CD14-positive monocyte (primary cell): ENCODE data around the gene AQP12B. TPM values are rescaled to one million over a fixed set of nuclear protein-coding genes. Genes with fewer than 3 reads are reported as not detected.
"Not testable (repeated sequence)": the region's sequence is repeated elsewhere in the genome, so short reads cannot be mapped to it uniquely, and the experiment has no call there.

Experiments
- DNase-seq, 3 donors: peaks; one replicate each; pipeline ENCODE4 v3.0.0-alpha.2; 2011 to 2022
- H2AFZ ChIP-seq: 2 replicates; pipeline ENCODE4 v1.6.0; 2012; ENCODE audit warnings: mild to moderate bottlenecking, low read depth, low read length, inconsistent platforms; ENCODE audit not compliant: insufficient read depth, poor library complexity, severe bottlenecking
- H3K27ac ChIP-seq, 2 donors: 1 replicate in 1 of 2; 2 replicates in 1 of 2; pipeline ENCODE4 v1.5.1; 2012 to 2013; ENCODE audit warnings: low read length in 2 of 2, control low read depth in 1 of 2, inconsistent platforms in 1 of 2, low read depth in 1 of 2, mild to moderate bottlenecking in 1 of 2
- H3K27me3 ChIP-seq, 2 donors: one replicate each; pipeline versions ENCODE4 v1.6.0 to v1.6.1; 2011 to 2013; ENCODE audit warnings: low read length in 2 of 2; ENCODE audit not compliant: control insufficient read depth in 2 of 2, insufficient read depth in 2 of 2
- H3K36me3 ChIP-seq, 2 donors: replicated peaks in 1 of 2; 1 replicate in 1 of 2; 2 replicates in 1 of 2; pipeline versions ENCODE4 v1.5.1 to v1.6.1; 2012 to 2013; ENCODE audit warnings: low read length in 2 of 2, control low read depth in 1 of 2, inconsistent platforms in 1 of 2, mild to moderate bottlenecking in 1 of 2; ENCODE audit not compliant: insufficient read depth in 2 of 2, control insufficient read depth in 1 of 2
- H3K4me1 ChIP-seq, 2 donors: 1 replicate in 1 of 2; 2 replicates in 1 of 2; pipeline versions ENCODE4 v1.5.1 to v1.6.1; 2012 to 2013; ENCODE audit warnings: low read length in 2 of 2, control low read depth in 1 of 2, inconsistent platforms in 1 of 2, mild to moderate bottlenecking in 1 of 2, moderate library complexity in 1 of 2; ENCODE audit not compliant: insufficient read depth in 2 of 2, control insufficient read depth in 1 of 2
- H3K4me2 ChIP-seq: replicated peaks from 2 replicates; pipeline ENCODE3; 2012; ENCODE audit warnings: low read length, moderate library complexity, mild to moderate bottlenecking; ENCODE audit not compliant: poor library complexity, severe bottlenecking; ENCODE audit errors: extremely low read depth
- H3K4me3 ChIP-seq, 3 experiments: fragments of 200-600 bp in 1 of 3; sonication (generic) in 1 of 3; replicated peaks in 1 of 3; 1 replicate in 2 of 3; 2 replicates in 1 of 3; pipeline ENCODE4 v1.5.1; 2011 to 2013; ENCODE audit warnings: low read length in 3 of 3, mild to moderate bottlenecking in 3 of 3, control low read depth in 2 of 3, low read depth in 2 of 3, inconsistent platforms in 1 of 3, moderate library complexity in 1 of 3
- H3K79me2 ChIP-seq: 2 replicates; pipeline ENCODE4 v1.6.0; 2012; ENCODE audit warnings: mild to moderate bottlenecking, control low read depth, inconsistent platforms, low read length, moderate library complexity; ENCODE audit not compliant: insufficient read depth
- H3K9ac ChIP-seq: 2 replicates; pipeline ENCODE4 v1.6.0; 2017; ENCODE audit warnings: low read length, mild to moderate bottlenecking; ENCODE audit not compliant: insufficient read depth, poor library complexity, severe bottlenecking
- H3K9me3 ChIP-seq, 2 donors: replicated peaks in 1 of 2; 1 replicate in 1 of 2; 2 replicates in 1 of 2; pipeline versions ENCODE4 v1.5.1 to v1.6.1; 2012 to 2013; ENCODE audit warnings: low read length in 2 of 2, control low read depth in 1 of 2; ENCODE audit not compliant: control insufficient read depth in 1 of 2, insufficient read depth in 1 of 2
- H4K20me1 ChIP-seq: 2 replicates; pipeline ENCODE4 v1.6.0; 2012; ENCODE audit warnings: mild to moderate bottlenecking, low read length, control low read depth, moderate library complexity; ENCODE audit not compliant: insufficient read depth
- H3K27ac Mint-ChIP-seq, 7 donors: one replicate each; pipeline ENCODE4 v1.8.0; 2020; ENCODE audit warnings: mild to moderate bottlenecking in 7 of 7, mixed read lengths in 7 of 7, moderate library complexity in 6 of 7, inconsistent platforms in 2 of 7
- H3K27me3 Mint-ChIP-seq, 3 donors: one replicate each; pipeline ENCODE4 v1.8.0; 2021 to 2022; ENCODE audit warnings: low read depth in 3 of 3, mild to moderate bottlenecking in 3 of 3, mixed read lengths in 3 of 3, moderate library complexity in 3 of 3, inconsistent platforms in 1 of 3
- H3K36me3 Mint-ChIP-seq, 2 donors: one replicate each; pipeline ENCODE4 v1.8.0; 2020; ENCODE audit warnings: mixed read lengths in 2 of 2, inconsistent platforms in 1 of 2, mild to moderate bottlenecking in 1 of 2
- H3K4me1 Mint-ChIP-seq: one replicate; pipeline ENCODE4 v1.8.0; 2020; ENCODE audit warnings: mild to moderate bottlenecking, mixed read lengths
- H3K4me3 Mint-ChIP-seq, 2 donors: one replicate each; pipeline ENCODE4 v1.8.0; 2020; ENCODE audit warnings: mild to moderate bottlenecking in 2 of 2, mixed read lengths in 2 of 2, moderate library complexity in 1 of 2
- H3K9me3 Mint-ChIP-seq, 7 donors: one replicate each; pipeline ENCODE4 v1.8.0; 2020 to 2022; ENCODE audit warnings: mixed read lengths in 7 of 7, mild to moderate bottlenecking in 6 of 7, moderate library complexity in 6 of 7, inconsistent platforms in 2 of 7
- WGBS: methylation state at CpG from one replicate; pipeline ENCODE4 v1.1.5; 2013; ENCODE audit warnings: missing lambda C conversion rate; ENCODE audit not compliant: insufficient coverage; 5-methylcytosine and 5-hydroxymethylcytosine counted together
- intact Hi-C, 2 donors: fragments of 100-400 bp; cut with micrococcal nuclease; formaldehyde crosslinking; loops; one replicate each; pipeline versions ENCODE4 v1.15.0 to v1.15.1; 2023
- polyA plus RNA-seq, 3 donors: library from polyadenylated mRNA; depleted of rRNA in 1 of 3; unstranded in 2 of 3; stranded (reverse) in 1 of 3; fragments of 300-500 nt in 2 of 3; fragments of >200 nt in 1 of 3; fragmentation: Illumina TruSeq in 2 of 3; gene quantifications; 1 replicate in 2 of 3; 2 replicates in 1 of 3; pipeline ENCODE4 v1.2.3, GENCODE V29; 2012 to 2021

The AQP12B gene
- polyA plus RNA-seq, 3 donors, result not detected

GRCh38 chr2:240683329-240683979 is 769 bp upstream of the AQP12B start:
- H3K27me3 ChIP-seq, H4K20me1 ChIP-seq, H3K36me3 ChIP-seq, DNase-seq, H3K36me3 Mint-ChIP-seq, H3K27ac Mint-ChIP-seq, H3K27ac ChIP-seq, intact Hi-C loops, H2AFZ ChIP-seq, H3K4me1 ChIP-seq, H3K9ac ChIP-seq, H3K9me3 ChIP-seq, H3K79me2 ChIP-seq, H3K9me3 Mint-ChIP-seq, H3K4me2 ChIP-seq: not testable (repeated sequence)
- H3K4me1 Mint-ChIP-seq, result peaks cover 17% of the 10 kb centered on the region
- H3K4me3 Mint-ChIP-seq, result peak overlapping the region; percentile 53 to 73
- H3K4me3 ChIP-seq, result peak overlapping the region; percentile 17 to 32 (median 23)
- peaks cover 0 to 11% (median 4%) of the 10 kb centered on the region in 3 donors for H3K27me3 Mint-ChIP-seq
- no CpG with 5 or more reads among the region's 15 CpGs for WGBS

GRCh38 chr2:240680185-240680584 is 2.5 kb downstream of the AQP12B start:
- H3K9ac ChIP-seq, H3K36me3 ChIP-seq, DNase-seq, H3K27me3 ChIP-seq, H3K9me3 ChIP-seq, intact Hi-C loops, H3K4me2 ChIP-seq, H3K4me1 ChIP-seq, H3K36me3 Mint-ChIP-seq, H3K4me1 Mint-ChIP-seq, H3K27ac Mint-ChIP-seq, H3K27me3 Mint-ChIP-seq, H2AFZ ChIP-seq, H3K79me2 ChIP-seq, H3K27ac ChIP-seq, H3K4me3 Mint-ChIP-seq, H4K20me1 ChIP-seq, H3K9me3 Mint-ChIP-seq, H3K4me3 ChIP-seq: not testable (repeated sequence)
- no CpG with 5 or more reads among the region's 11 CpGs for WGBS

GRCh38 chr2:240678909-240679308 is 3.8 kb downstream of the AQP12B start:
- H3K9me3 ChIP-seq, H3K9ac ChIP-seq, H2AFZ ChIP-seq, H3K9me3 Mint-ChIP-seq, H3K79me2 ChIP-seq, H3K4me2 ChIP-seq, H3K27me3 Mint-ChIP-seq, H4K20me1 ChIP-seq, H3K4me3 ChIP-seq, H3K36me3 ChIP-seq, H3K4me1 Mint-ChIP-seq, H3K27ac ChIP-seq, H3K27me3 ChIP-seq, intact Hi-C loops, DNase-seq, H3K36me3 Mint-ChIP-seq, H3K4me1 ChIP-seq, H3K4me3 Mint-ChIP-seq, H3K27ac Mint-ChIP-seq: not testable (repeated sequence)
- no CpG with 5 or more reads among the region's 19 CpGs for WGBS

GRCh38 chr2:240678043-240678442 is 4.6 kb downstream of the AQP12B start:
- H3K27ac ChIP-seq, H3K9me3 ChIP-seq, H3K36me3 Mint-ChIP-seq, H4K20me1 ChIP-seq, H3K9me3 Mint-ChIP-seq, H3K4me1 ChIP-seq, H3K4me3 Mint-ChIP-seq, H3K79me2 ChIP-seq, H3K36me3 ChIP-seq, H3K27ac Mint-ChIP-seq, H2AFZ ChIP-seq, H3K4me3 ChIP-seq, DNase-seq, H3K4me2 ChIP-seq, H3K27me3 ChIP-seq, intact Hi-C loops, H3K4me1 Mint-ChIP-seq, H3K9ac ChIP-seq: not testable (repeated sequence)
- peaks cover 12 to 16% (median 15%) of the 10 kb centered on the region in 3 donors for H3K27me3 Mint-ChIP-seq
- WGBS, result no CpG with 5 or more reads among the region's 14 CpGs
